ENCODE results near the gene BLCAP.

The BLCAP gene

GRCh38 chr20:37539424-37539823, 11.7 kb upstream of the BLCAP start:
- Histone ChIP-seq H3K27ac (ENCODE audit: low read length) (no peak overlapping the region), H3K36me3 (ENCODE audit: control insufficient read depth in 1 of 2, insufficient read depth in 2 of 2, low read length in 2 of 2) (no peaks in the 10 kb centered on the region), H3K9me3 (ENCODE audit: control insufficient read depth in 1 of 2, low read length in 2 of 2) (no peaks in the 10 kb centered on the region), H3K4me3 (ENCODE audit: low read depth in 1 of 2, low read length in 2 of 2) (no peak overlapping the region), H3K27me3 (ENCODE audit: low read depth, low read length) (no peaks in the 10 kb centered on the region), H3K4me1 (ENCODE audit: control insufficient read depth in 1 of 2, insufficient read depth in 2 of 2, low read length in 2 of 2) (no peaks in the 10 kb centered on the region)

GRCh38 chr20:37538003-37538402, 10.3 kb upstream of the BLCAP start:
- H3K36me3 ChIP-seq (ENCODE audit: control insufficient read depth in 1 of 2, insufficient read depth in 2 of 2, low read length in 2 of 2), result no peaks in the 10 kb centered on the region
- H3K4me3 ChIP-seq (ENCODE audit: low read depth in 1 of 2, low read length in 2 of 2), result no peak overlapping the region
- H3K27ac ChIP-seq (ENCODE audit: low read length), result no peak overlapping the region
- H3K27me3 ChIP-seq (ENCODE audit: low read depth, low read length), result no peaks in the 10 kb centered on the region
- H3K9me3 ChIP-seq (ENCODE audit: control insufficient read depth in 1 of 2, low read length in 2 of 2), result no peaks in the 10 kb centered on the region
- H3K4me1 ChIP-seq (ENCODE audit: control insufficient read depth in 1 of 2, insufficient read depth in 2 of 2, low read length in 2 of 2), result no peaks in the 10 kb centered on the region

DNA sequence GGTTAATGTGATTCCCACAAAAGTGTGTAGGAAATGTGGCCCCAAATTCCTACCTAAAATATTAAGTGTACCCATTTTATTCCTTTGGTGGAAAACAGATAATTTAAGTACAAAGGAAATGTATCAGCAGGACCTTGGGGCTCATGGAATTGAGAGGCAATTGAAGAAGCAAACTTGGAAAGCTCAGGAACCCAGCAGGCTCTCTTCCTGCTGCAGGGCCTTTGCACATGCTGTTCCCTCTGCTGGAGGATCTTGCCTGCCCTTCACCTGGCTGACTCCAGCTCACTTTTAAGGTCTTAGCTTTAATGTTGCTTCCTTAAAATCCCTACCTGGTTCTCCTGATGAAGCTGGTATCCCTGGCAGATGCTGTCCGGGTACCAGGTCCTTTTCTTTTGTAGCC, 9.8 kb upstream of the BLCAP start:
- no peak overlapping the region for H3K27ac ChIP-seq (ENCODE audit: low read length)
- H3K27me3 ChIP-seq (ENCODE audit: low read depth, low read length), result no peaks in the 10 kb centered on the region
- H3K4me1 ChIP-seq (ENCODE audit: control insufficient read depth in 1 of 2, insufficient read depth in 2 of 2, low read length in 2 of 2), result no peaks in the 10 kb centered on the region
- no peaks in the 10 kb centered on the region for H3K36me3 ChIP-seq (ENCODE audit: control insufficient read depth in 1 of 2, insufficient read depth in 2 of 2, low read length in 2 of 2)
- H3K9me3 ChIP-seq (ENCODE audit: control insufficient read depth in 1 of 2, low read length in 2 of 2), result no peaks in the 10 kb centered on the region
- H3K4me3 ChIP-seq (ENCODE audit: low read depth in 1 of 2, low read length in 2 of 2), result no peak overlapping the region

GRCh38 chr20:37535443-37536132, 7.9 kb upstream of the BLCAP start:
- no peak overlapping the region for H3K27ac ChIP-seq (ENCODE audit: low read length)
- no peaks in the 10 kb centered on the region for H3K27me3 ChIP-seq (ENCODE audit: low read depth, low read length)
- H3K4me1 ChIP-seq (ENCODE audit: control insufficient read depth in 1 of 2, insufficient read depth in 2 of 2, low read length in 2 of 2), result no peaks in the 10 kb centered on the region
- no peak overlapping the region for H3K4me3 ChIP-seq (ENCODE audit: low read depth in 1 of 2, low read length in 2 of 2)
- no peaks in the 10 kb centered on the region for H3K9me3 ChIP-seq (ENCODE audit: control insufficient read depth in 1 of 2, low read length in 2 of 2)
- no peaks in the 10 kb centered on the region for H3K36me3 ChIP-seq (ENCODE audit: control insufficient read depth in 1 of 2, insufficient read depth in 2 of 2, low read length in 2 of 2)

GRCh38 chr20:37534401-37535157, 6.9 kb upstream of the BLCAP start:
- no peaks in the 10 kb centered on the region for H3K9me3 ChIP-seq (ENCODE audit: control insufficient read depth in 1 of 2, low read length in 2 of 2)
- H3K27ac ChIP-seq (ENCODE audit: low read length), result no peak overlapping the region
- H3K27me3 ChIP-seq (ENCODE audit: low read depth, low read length), result no peaks in the 10 kb centered on the region
- H3K4me3 ChIP-seq (ENCODE audit: low read depth in 1 of 2, low read length in 2 of 2), result no peak overlapping the region
- no peaks in the 10 kb centered on the region for H3K4me1 ChIP-seq (ENCODE audit: control insufficient read depth in 1 of 2, insufficient read depth in 2 of 2, low read length in 2 of 2)
- no peaks in the 10 kb centered on the region for H3K36me3 ChIP-seq (ENCODE audit: control insufficient read depth in 1 of 2, insufficient read depth in 2 of 2, low read length in 2 of 2)

DNA sequence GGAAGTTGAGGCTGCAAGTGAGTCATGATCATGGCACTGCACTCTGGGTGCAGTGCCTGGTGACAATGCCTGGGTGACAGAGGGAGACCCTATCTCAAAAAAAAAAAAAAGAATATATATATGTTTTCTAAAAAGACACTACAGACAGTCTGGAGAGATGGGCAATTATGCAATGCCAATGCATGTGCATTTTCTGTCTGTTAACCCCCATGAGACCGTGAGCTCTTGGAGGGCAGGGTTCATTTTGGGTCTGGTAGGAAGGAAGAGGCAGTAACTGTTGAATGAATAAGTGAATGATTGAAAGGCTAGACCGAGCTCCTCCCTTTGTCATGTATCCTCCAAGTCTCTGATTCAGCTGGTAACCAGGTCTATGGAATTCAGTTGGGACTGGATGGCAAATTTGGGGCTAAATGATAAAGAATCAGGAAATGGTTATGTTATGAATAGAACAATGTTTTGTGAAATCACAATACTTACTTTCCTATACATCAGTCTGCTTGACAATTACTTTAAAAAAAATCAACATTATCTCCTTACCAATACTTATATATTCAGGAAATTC, 5.6 kb upstream of the BLCAP start:
- H3K9me3 ChIP-seq (ENCODE audit: control insufficient read depth in 1 of 2, low read length in 2 of 2), result no peaks in the 10 kb centered on the region
- no peaks in the 10 kb centered on the region for H3K27me3 ChIP-seq (ENCODE audit: low read depth, low read length)
- no peak overlapping the region for H3K4me3 ChIP-seq (ENCODE audit: low read depth in 1 of 2, low read length in 2 of 2)
- no peaks in the 10 kb centered on the region for H3K36me3 ChIP-seq (ENCODE audit: control insufficient read depth in 1 of 2, insufficient read depth in 2 of 2, low read length in 2 of 2)
- H3K4me1 ChIP-seq (ENCODE audit: control insufficient read depth in 1 of 2, insufficient read depth in 2 of 2, low read length in 2 of 2), result peaks cover 0 to 5% of the 10 kb centered on the region in 2 donors
- H3K27ac ChIP-seq (ENCODE audit: low read length), result no peak overlapping the region

GRCh38 chr20:37531856-37532255, 4.2 kb upstream of the BLCAP start:
- Histone ChIP-seq H3K27ac (ENCODE audit: low read length) (no peak overlapping the region), H3K27me3 (ENCODE audit: low read depth, low read length) (no peaks in the 10 kb centered on the region), H3K9me3 (ENCODE audit: control insufficient read depth in 1 of 2, low read length in 2 of 2) (no peaks in the 10 kb centered on the region), H3K4me3 (ENCODE audit: low read depth in 1 of 2, low read length in 2 of 2) (no peak overlapping the region), H3K36me3 (ENCODE audit: control insufficient read depth in 1 of 2, insufficient read depth in 2 of 2, low read length in 2 of 2) (peaks cover 0 to 3% of the 10 kb centered on the region in 2 donors), H3K4me1 (ENCODE audit: control insufficient read depth in 1 of 2, insufficient read depth in 2 of 2, low read length in 2 of 2) (peaks cover 0 to 5% of the 10 kb centered on the region in 2 donors)

DNA sequence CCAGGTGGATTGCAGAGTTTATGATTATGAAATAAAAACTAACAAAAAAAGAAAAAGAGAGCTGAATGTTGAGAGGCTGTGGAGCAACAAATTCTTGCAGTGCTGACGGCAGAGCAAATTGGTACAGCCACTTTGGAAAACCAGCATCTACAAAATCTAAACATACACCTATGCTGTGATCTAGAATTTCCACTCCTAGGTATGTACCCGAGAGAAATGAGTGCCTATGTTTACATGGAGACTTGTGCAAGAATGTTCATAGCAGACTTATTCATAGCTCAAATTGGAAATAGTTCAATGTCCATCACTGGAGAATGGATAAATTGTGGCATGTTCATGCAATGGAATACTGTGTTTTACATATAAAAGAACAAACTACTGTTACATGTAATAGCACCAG, 3.0 kb upstream of the BLCAP start:
- Histone ChIP-seq H3K4me3 (ENCODE audit: low read depth in 1 of 2, low read length in 2 of 2) (no peak overlapping the region), H3K4me1 (ENCODE audit: control insufficient read depth in 1 of 2, insufficient read depth in 2 of 2, low read length in 2 of 2) (peaks cover 4 to 13% of the 10 kb centered on the region in 2 donors), H3K9me3 (ENCODE audit: control insufficient read depth in 1 of 2, low read length in 2 of 2) (no peaks in the 10 kb centered on the region), H3K27ac (ENCODE audit: low read length) (no peak overlapping the region), H3K36me3 (ENCODE audit: control insufficient read depth in 1 of 2, insufficient read depth in 2 of 2, low read length in 2 of 2) (peaks cover 0 to 3% of the 10 kb centered on the region in 2 donors), H3K27me3 (ENCODE audit: low read depth, low read length) (no peaks in the 10 kb centered on the region)

- no peak overlapping the region for H3K4me3 ChIP-seq (ENCODE audit: low read depth in 1 of 2, low read length in 2 of 2)
- H3K27ac ChIP-seq (ENCODE audit: low read length), result no peak overlapping the region
- no peaks in the 10 kb centered on the region for H3K9me3 ChIP-seq (ENCODE audit: control insufficient read depth in 1 of 2, low read length in 2 of 2)
- H3K36me3 ChIP-seq (ENCODE audit: control insufficient read depth in 1 of 2, insufficient read depth in 2 of 2, low read length in 2 of 2), result peaks cover 0 to 3% of the 10 kb centered on the region in 2 donors
- H3K27me3 ChIP-seq (ENCODE audit: low read depth, low read length), result no peaks in the 10 kb centered on the region
- H3K4me1 ChIP-seq (ENCODE audit: control insufficient read depth in 1 of 2, insufficient read depth in 2 of 2, low read length in 2 of 2), result peaks cover 10 to 19% of the 10 kb centered on the region in 2 donors
Measured at GRCh38 chr20:37529968-37530600, 2.4 kb upstream of the BLCAP start.

DNA sequence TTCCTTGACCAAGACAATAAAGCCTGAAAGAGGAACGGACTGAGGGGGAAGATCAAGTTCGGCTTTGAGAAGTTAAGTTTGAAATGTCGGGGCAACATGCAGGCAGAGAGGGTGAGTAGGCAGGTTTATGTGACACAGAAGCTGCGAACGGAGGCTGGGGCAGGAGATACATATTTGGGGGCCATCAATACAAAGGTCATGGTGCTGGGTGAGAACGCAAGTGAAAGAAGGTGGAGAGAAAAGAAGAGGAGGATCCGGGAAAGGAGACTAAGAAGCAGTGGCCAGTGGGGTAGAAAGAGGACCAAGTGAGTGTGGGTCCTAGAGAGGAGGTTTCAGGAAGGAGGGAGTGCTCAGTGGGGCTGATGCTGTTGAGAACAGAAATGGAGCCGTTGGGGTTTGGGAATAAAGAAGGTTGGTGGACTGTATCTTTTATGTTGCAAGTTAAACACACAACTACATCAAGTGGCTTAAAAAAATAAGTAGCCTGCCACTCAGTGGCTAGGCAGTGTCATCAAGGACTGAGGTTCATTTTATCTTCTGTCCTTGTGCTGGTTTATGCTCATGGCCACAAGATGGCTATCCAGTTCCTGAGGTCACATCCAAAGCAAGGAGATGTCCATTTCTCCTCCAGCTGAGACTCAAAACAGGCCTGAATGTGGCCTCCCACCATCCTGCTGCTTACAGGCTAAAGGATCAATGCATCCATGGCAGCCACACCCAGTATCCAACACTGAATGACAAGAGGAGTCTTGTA, 1.7 kb upstream of the BLCAP start:
- Histone ChIP-seq H3K4me3 (ENCODE audit: low read depth in 1 of 2, low read length in 2 of 2) (no peak overlapping the region), H3K9me3 (ENCODE audit: control insufficient read depth in 1 of 2, low read length in 2 of 2) (no peaks in the 10 kb centered on the region), H3K27ac (ENCODE audit: low read length) (no peak overlapping the region), H3K27me3 (ENCODE audit: low read depth, low read length) (no peaks in the 10 kb centered on the region), H3K36me3 (ENCODE audit: control insufficient read depth in 1 of 2, insufficient read depth in 2 of 2, low read length in 2 of 2) (peaks cover 0 to 3% of the 10 kb centered on the region in 2 donors), H3K4me1 (ENCODE audit: control insufficient read depth in 1 of 2, insufficient read depth in 2 of 2, low read length in 2 of 2) (peaks cover 17 to 26% of the 10 kb centered on the region in 2 donors)

All from muscle layer of duodenum (tissue), 2 donors.